ENCODE results near the gene CACNB3.
"Not testable (repeated sequence)": the region's sequence is repeated elsewhere in the genome, so short reads cannot be mapped to it uniquely, and the experiment has no call there.

The CACNB3 gene

GRCh38 chr12:48854488-48854887, 36.2 kb downstream of the CACNB3 start:
- no peak for DNase-seq (ENCODE audit: low read depth in 2 of 3, low spot score in 2 of 3)

- not testable (repeated sequence) for DNase-seq (ENCODE audit: low read depth in 2 of 3, low spot score in 2 of 3)
Observed at GRCh38 chr12:48854932-48855331, 36.6 kb downstream of the CACNB3 start.

- DNase-seq (ENCODE audit: low read depth in 2 of 3, low spot score in 2 of 3), result no peak
Observed at GRCh38 chr12:48856379-48856778, 38.1 kb downstream of the CACNB3 start.

GRCh38 chr12:48857278-48857994, 39.1 kb downstream of the CACNB3 start:
- DNase-seq (ENCODE audit: low read depth in 2 of 3, low spot score in 2 of 3), result no peak

GRCh38 chr12:48858043-48858442, 39.7 kb downstream of the CACNB3 start:
- no peak for DNase-seq (ENCODE audit: low read depth in 2 of 3, low spot score in 2 of 3)

GRCh38 chr12:48859607-48860006, 41.3 kb downstream of the CACNB3 start:
- no peak for DNase-seq (ENCODE audit: low read depth in 2 of 3, low spot score in 2 of 3)

- not testable (repeated sequence) for DNase-seq (ENCODE audit: low read depth in 2 of 3, low spot score in 2 of 3)
Observed at GRCh38 chr12:48860236-48860635, 41.9 kb downstream of the CACNB3 start.

- no peak for DNase-seq (ENCODE audit: low read depth in 2 of 3, low spot score in 2 of 3)
Observed at GRCh38 chr12:48861111-48861510, 42.8 kb downstream of the CACNB3 start.

GRCh38 chr12:48862760-48863159, 44.5 kb downstream of the CACNB3 start:
- DNase-seq (ENCODE audit: low read depth in 2 of 3, low spot score in 2 of 3), result no peak

- no peak for DNase-seq (ENCODE audit: low read depth in 2 of 3, low spot score in 2 of 3)
Observed at GRCh38 chr12:48863291-48863690, 45.0 kb downstream of the CACNB3 start.

- peak; percentile 55 to 61 (median 56) for DNase-seq (ENCODE audit: low read depth in 2 of 3, low spot score in 2 of 3)
Observed at GRCh38 chr12:48865281-48866051, 47.2 kb downstream of the CACNB3 start, which contains the start of gene RND1. RND1 (minus strand) TSS chr12:48865870; CDS start chr12:48865767, 103 bp downstream.

- no peak for DNase-seq (ENCODE audit: low read depth in 2 of 3, low spot score in 2 of 3)
Observed at GRCh38 chr12:48866052-48866711, 47.9 kb downstream of the CACNB3 start.

GRCh38 chr12:48868451-48868850, 50.2 kb downstream of the CACNB3 start:
- no peak for DNase-seq (ENCODE audit: low read depth in 2 of 3, low spot score in 2 of 3)

GRCh38 chr12:48869191-48869590, 50.9 kb downstream of the CACNB3 start:
- DNase-seq (ENCODE audit: low read depth in 2 of 3, low spot score in 2 of 3), result no peak

GRCh38 chr12:48873096-48873495, 54.8 kb downstream of the CACNB3 start:
- DNase-seq (ENCODE audit: low read depth in 2 of 3, low spot score in 2 of 3), result no peak

GRCh38 chr12:48873534-48873933, 55.2 kb downstream of the CACNB3 start:
- DNase-seq (ENCODE audit: low read depth in 2 of 3, low spot score in 2 of 3), result not testable (repeated sequence)

- DNase-seq (ENCODE audit: low read depth in 2 of 3, low spot score in 2 of 3), result no peak
Observed at GRCh38 chr12:48875944-48876515, 57.7 kb downstream of the CACNB3 start.

Measured in activated CD8-positive, alpha-beta memory T cell treated with anti-CD3 and anti-CD28 coated beads for 48 hours (primary cell).